ENCODE measurements around the gene SPOCK1. TPM values are rescaled to one million over a fixed set of nuclear protein-coding genes. Genes with fewer than 3 reads are reported as not detected.

Gene SPOCK1
- total RNA-seq, 1 experiment from 2014 or later, result 0.27 TPM

- no peaks in the 10 kb centered on the region for H3K9me2 ChIP-seq (ENCODE audit: insufficient read depth)
- CTCF ChIA-PET, result no interaction called here
- no peak for ATAC-seq
- H3K4me2 ChIP-seq (ENCODE audit: low read length), result no peak overlapping the region
- H4K20me1 ChIP-seq (ENCODE audit: insufficient read depth), result no peaks in the 10 kb centered on the region
- no peaks in the 10 kb centered on the region for H3K4me1 ChIP-seq (ENCODE audit: control insufficient read depth in 1 of 2, insufficient read depth in 2 of 2, low read length in 2 of 2)
- RAD21 ChIA-PET (ENCODE audit: low non-redundant PET in 1 of 2, low total read pairs in 2 of 2, uncharacterized antibody in 2 of 2, unreplicated experiment in 2 of 2), result no interaction called here
- H3K9me3 ChIP-seq (ENCODE audit: control insufficient read depth in 1 of 2, insufficient read depth in 1 of 2, low read depth in 1 of 2, low read length in 2 of 2), result no peaks in the 10 kb centered on the region
- no peak overlapping the region for H2AFZ ChIP-seq (ENCODE audit: low read depth, low read length, poor library complexity, severe bottlenecking)
- intact Hi-C loops (cut with micrococcal nuclease), result no loop called here
- H3K36me3 ChIP-seq (ENCODE audit: control insufficient read depth in 1 of 2, insufficient read depth in 2 of 2, low read length in 2 of 2), result no peaks in the 10 kb centered on the region
- no peak overlapping the region for H3K27ac ChIP-seq (ENCODE audit: low read depth, low read length)
- H3K27me3 ChIP-seq (ENCODE audit: insufficient read depth, low read length), result peaks cover 40% of the 10 kb centered on the region
- TF ChIP-seq ZNF274 (IDR thresholded peaks at IDR 0.05; ENCODE audit: low read depth, low read length) (no peak), YY1 (IDR thresholded peaks at IDR 0.05; ENCODE audit: extremely low read depth, insufficient replicate concordance, low read depth, low read length) (no peak), ZFX (IDR thresholded peaks at IDR 0.05) (no peak), ELF1 (IDR thresholded peaks at IDR 0.05; ENCODE audit: borderline replicate concordance, low read depth) (no peak), EZH2phosphoT487 (IDR thresholded peaks at IDR 0.05; ENCODE audit: borderline replicate concordance) (no peak), SIN3A (IDR thresholded peaks at IDR 0.05; ENCODE audit: low read depth) (no peak), POLR2A (IDR thresholded peaks at IDR 0.05; ENCODE audit: borderline replicate concordance, extremely low read depth, insufficient read depth, insufficient read length) (no peak), SRF (IDR thresholded peaks at IDR 0.05; ENCODE audit: low read depth) (no peak), RAD21 (IDR thresholded peaks at IDR 0.05; ENCODE audit: low read depth) (no peak)
- TF ChIP-seq, protein P1, sequence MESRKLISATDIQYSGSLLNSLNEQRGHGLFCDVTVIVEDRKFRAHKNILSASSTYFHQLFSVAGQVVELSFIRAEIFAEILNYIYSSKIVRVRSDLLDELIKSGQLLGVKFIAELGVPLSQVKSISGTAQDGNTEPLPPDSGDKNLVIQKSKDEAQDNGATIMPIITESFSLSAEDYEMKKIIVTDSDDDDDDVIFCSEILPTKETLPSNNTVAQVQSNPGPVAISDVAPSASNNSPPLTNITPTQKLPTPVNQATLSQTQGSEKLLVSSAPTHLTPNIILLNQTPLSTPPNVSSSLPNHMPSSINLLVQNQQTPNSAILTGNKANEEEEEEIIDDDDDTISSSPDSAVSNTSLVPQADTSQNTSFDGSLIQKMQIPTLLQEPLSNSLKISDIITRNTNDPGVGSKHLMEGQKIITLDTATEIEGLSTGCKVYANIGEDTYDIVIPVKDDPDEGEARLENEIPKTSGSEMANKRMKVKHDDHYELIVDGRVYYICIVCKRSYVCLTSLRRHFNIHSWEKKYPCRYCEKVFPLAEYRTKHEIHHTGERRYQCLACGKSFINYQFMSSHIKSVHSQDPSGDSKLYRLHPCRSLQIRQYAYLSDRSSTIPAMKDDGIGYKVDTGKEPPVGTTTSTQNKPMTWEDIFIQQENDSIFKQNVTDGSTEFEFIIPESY (IDR thresholded peaks at IDR 0.05; ENCODE audit: extremely low read depth, insufficient replicate concordance, low read length), result no peak
- no peak overlapping the region for H3K4me3 ChIP-seq (replicated peaks in 1 of 2; ENCODE audit: low read depth in 1 of 2, low read length in 2 of 2)
- POLR2A ChIA-PET, result no interaction called here
- H3K79me2 ChIP-seq (ENCODE audit: insufficient read depth, low read length), result no peaks in the 10 kb centered on the region
- BruUV-seq (replicated peaks), result no TSS peak
- DNase-seq (ENCODE audit: low read depth, low spot score), result no peak
- no peak overlapping the region for H3K9ac ChIP-seq (ENCODE audit: low read length)
Observed at GRCh38 chr5:137122075-137122474, 377.1 kb downstream of the SPOCK1 start.

All from HCT116 (cell line).